OCI-M2 (cell line): ENCODE data around the gene CNOT8.
A peak's percentile ranks its signal among the peaks of the same experiment; 100 is the strongest.
"Not testable (repeated sequence)": the region's sequence is repeated elsewhere in the genome, so short reads cannot be mapped to it uniquely, and the experiment has no call there.

Source experiments
- DNase-seq: peaks from one replicate; lab custom pipeline; 2025; ENCODE audit not compliant: unreplicated experiment; lab: John Stamatoyannopoulos, UW

The CNOT8 gene

DNA sequence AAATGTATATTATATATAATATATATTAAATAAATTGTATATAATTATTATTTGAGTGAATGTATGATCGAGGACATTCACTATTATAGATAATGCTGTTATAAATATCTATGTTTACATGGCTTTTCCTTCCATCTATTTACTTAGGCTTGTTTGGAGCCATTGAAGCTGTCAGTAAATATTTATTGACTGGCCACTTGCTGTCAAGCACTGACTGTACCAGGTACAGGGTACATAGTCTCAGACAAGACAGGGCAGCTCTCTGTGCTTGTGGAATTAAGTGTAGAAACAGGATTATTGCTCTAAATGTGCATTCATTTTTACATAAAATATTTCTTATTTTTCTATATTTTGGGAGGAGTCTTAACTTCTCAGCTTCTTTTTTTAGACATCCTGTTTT lies 24.4 kb upstream of the CNOT8 start:
- no peak for DNase-seq

DNA sequence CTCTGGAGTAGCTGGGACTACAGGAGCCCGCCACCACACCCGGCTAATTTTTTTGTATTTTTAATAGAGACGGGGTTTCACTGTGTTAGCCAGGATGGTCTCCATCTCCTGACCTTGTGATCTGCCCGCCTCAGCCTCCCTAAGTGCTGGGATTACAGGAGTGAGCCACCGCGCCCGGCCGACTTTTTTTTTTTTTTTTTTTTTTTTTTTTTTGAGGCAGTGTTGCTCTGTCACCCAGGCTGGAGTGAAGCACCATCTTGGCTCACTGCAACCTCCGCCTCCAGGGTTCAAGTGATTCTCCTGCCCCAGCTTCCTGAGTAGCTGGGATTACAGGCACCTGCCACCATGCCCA lies 22.8 kb upstream of the CNOT8 start:
- not testable (repeated sequence) for DNase-seq

DNA sequence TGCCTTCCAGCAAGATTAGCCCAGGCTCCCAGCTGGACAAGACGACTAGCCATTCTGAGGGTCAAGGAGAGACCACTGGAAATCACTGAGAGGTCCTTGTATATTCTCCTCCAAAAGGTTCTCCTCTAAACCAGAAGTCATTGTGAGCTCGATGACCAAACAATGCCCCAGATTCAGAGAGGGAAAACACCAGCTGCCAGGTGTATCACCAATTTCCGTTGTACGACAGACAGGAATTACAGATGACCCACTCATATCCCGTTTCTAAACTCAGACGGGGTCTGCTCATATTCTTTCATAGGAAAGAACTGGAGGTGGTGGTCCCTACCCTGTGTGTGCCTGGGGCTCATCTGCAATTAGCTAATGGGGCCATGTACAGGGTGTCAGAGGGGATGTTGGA lies 22.2 kb upstream of the CNOT8 start:
- DNase-seq, result no peak

- no peak for DNase-seq
Observed at GRCh38 chr5:154837009-154837901, 21.2 kb upstream of the CNOT8 start.

DNA sequence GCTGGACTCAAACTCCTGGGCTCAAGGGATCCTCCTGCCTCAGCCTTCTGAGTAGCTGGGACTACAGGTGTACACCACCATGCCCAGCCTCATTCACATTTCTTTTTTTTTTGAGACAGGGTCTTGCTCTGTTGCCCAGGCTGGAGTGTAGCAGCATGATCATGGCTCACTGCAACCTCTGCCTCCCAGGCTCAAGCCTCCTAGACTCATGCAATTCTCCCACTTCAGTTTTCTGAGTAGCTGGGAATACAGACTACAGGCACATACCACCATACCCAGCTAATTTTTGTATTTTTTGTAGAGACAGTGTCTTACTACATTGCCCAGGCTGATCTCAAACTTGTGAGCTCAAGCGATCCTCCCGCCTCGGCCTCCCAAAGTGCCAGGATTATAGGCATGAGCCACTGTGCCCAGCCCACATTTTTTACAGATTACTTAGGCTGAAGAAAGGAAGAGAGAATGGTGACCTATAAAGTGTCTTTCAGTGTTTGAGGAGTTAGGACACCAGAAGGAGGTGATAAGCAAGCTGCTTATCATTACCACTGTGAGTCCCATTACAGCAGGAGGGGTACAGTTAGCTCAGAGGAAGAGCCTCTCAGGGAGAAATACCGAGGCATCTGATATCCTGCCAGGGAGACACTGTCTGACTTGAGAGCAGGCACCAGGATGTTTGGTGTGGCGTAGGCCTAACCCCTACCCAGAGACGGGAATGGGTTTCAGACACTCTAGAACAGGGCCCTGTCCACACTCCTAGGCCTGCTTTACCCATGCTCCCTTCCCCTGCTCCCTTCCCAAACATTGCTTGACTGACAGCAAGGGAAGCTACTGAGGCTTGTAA lies 17.8 kb upstream of the CNOT8 start:
- DNase-seq, result peak; percentile 26

GRCh38 chr5:154841273-154841661 lies 17.2 kb upstream of the CNOT8 start:
- no peak for DNase-seq

DNA sequence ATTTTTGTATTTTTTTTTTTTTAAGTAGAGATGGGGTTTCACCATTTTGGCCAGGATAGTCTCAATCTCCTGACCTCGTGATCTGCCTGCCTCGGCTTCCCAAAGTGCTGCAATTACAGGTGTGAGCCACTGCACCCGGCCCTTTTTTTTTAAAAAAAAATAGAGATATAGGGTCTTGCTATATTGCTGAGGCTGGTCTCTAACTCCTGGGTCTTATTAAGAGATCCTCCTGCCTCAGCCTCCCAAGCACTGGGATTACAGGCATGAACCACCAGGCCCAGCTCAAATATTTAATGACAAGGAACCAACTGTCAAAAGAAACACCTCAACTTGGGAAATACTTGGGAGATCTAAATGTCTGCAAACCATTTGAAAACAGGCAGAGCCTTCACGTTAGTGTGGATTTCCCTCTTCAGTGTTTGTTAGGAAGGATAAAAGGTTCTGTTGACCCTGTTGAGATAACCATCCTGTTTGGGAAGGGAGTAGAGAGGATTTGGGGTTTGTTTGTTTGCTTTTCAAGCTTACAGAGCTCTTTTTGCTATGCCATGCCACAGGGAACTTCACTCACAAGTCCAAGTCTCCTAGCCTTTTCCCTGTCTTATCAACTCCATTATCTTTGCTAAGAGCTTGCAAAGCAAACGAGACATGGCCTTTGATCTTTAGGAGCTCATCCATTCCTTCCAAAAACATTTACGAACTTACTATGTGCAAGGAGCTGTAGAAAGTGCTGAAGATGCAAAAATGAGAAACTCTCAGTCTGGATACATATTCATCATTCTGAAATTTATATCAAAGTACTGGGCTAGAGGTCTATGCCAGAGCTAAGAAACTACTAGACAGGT lies 15.5 kb upstream of the CNOT8 start:
- DNase-seq, result no peak

DNA sequence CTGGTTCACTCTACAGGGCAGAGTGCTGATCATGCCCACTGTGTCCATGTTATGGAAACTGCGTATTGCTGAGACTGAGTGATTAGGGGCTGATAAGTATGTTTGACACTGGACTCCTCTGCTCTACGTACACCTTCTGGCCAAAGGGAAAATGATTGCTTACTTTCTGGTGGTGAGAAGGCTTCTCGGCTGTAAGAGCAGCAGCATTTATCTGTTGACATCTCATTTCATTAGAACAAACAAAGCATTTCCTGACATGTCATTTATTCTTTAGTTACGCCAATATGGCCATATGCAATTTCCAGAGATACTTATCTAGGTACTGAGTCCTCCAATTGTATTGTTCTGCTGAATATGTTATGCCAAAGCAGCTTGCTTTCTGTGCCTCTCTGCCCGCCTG lies 13.6 kb upstream of the CNOT8 start:
- no peak for DNase-seq

- no peak for DNase-seq
Observed at GRCh38 chr5:154849264-154849785, 9.1 kb upstream of the CNOT8 start.

GRCh38 chr5:154849791-154850201 lies 8.6 kb upstream of the CNOT8 start:
- DNase-seq, result no peak

GRCh38 chr5:154850255-154851062 lies 8.0 kb upstream of the CNOT8 start, which contains the start of gene FAXDC2:
TSS of gene FAXDC2 (minus strand) at chr5:154850603. CDS start at chr5:154838178, 12,425 bp downstream.
- no peak for DNase-seq

GRCh38 chr5:154851351-154851750 lies 7.1 kb upstream of the CNOT8 start:
- DNase-seq, result no peak

DNA sequence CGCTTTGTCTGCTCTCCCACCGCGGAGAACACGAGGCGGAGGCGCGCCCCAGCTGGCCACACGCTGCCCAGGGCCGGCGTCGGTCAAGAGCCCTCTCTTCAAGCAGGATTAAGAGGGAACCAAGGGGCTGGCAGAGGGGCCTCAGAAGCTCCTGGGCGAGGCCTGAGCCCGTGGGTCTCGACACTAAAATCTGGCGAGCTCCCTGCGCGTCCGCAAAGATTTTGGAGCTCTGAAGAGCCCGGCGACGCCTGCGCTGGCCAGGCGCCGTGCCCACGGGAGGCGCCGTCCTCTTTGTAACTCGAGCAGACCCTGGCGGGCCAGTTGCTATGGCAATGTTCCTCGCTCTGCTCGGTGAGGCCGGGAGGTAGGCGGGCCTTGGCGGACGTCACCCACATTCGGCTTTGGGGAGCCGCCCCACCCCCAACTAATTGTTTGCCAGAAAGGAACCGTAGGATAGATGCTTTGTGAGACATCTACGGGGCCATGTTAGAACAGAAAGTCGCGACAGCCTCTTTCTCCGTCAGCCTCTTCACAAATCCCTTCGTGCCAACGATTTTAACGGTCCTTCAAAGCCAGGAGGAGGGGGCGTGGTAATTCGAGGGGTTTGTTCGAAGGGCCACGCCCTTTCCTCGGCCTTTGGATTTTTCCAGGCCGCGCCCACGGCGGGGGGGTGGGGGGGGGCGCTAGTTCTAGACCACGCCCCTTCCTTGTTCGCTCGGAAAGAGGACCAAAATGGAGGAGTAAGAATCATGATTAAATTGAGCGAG lies 714 bp upstream of the CNOT8 start:
- DNase-seq, result peak; percentile 76

DNA sequence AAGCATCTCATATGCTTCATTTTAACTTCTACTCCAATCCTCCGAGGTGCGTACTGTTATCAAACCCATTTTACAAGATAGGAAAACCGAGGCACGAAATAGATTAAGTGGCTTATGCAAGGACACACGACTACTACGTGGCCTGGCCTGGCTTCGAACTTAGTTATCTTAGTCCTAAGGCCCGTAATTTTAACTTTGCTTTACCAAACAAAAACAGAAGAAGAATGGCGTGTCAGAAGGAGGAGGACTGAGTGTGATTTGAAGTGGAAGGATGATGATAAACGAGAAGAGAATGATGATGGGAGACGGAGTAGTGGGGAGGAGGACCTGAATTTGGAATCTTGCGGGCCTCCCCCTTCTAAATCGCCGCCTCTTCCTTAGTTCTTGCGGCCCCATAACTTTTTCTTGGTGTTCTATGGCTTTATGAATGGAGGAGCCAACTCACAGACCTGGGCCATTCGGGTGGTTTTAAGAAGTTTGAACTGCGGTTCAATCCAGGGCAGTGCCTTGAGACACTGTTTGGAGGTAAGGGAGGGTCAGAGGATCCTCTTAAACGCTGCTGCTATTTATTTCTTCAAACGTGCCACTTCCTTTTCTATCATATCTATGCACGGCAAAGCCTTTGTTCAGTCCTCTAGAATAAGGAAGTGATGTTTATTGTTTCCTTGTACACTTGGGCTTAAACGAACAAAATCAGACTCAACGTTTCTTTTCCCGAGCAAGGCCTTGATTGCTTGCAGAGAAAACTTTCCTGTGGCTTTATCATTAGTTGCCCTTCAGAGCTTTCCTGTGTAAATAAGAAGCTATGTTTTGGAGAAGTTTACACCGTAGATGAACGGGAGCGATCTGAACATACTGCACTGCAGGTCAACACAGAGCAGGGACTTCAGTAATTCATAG lies 795 bp downstream of the CNOT8 start:
- DNase-seq, result no peak

GRCh38 chr5:154860123-154860522 lies 1.7 kb downstream of the CNOT8 start:
- DNase-seq, result no peak

GRCh38 chr5:154860765-154861164 lies 2.3 kb downstream of the CNOT8 start:
- DNase-seq, result no peak

- no peak for DNase-seq
Observed at GRCh38 chr5:154861946-154862345, 3.5 kb downstream of the CNOT8 start.

GRCh38 chr5:154862766-154863165 lies 4.3 kb downstream of the CNOT8 start:
- no peak for DNase-seq
